DLD1 (cell line): ENCODE measurements around the gene SMCP.

ENCODE experiments used
- in situ Hi-C: cut with HindIII; loops from 2 replicates; pipeline ENCODE4 v1.10.0; 2017; ENCODE audit warnings: low sequenced_read_pairs

The SMCP gene

GRCh38 chr1:152878042-152878441 lies at the start of gene SMCP:
TSS of gene SMCP (plus strand) at chr1:152878322. CDS start at chr1:152884423, 6,101 bp downstream.
- in situ Hi-C loops = no loop called here

DNA sequence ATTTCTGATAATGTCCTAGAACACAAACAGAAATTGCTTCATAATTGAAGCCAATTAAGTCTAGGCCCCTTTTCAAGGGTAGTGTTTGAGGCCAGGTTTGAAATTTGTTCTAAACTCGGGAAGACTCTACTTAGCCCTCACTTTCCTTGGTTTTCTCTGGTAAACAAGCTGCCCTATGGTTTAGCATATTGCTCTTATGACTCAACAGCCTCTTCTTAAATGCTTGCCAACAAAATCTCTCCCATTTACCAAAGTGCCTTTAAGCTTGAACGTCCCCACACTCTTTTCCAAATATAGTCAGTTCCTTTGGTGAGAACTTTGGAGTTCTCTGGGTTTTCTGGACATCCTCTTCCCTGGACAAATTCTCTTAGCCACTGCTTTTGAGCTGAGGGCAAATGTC lies 41.3 kb upstream of the SMCP start:
- in situ Hi-C loops = no loop called here

DNA sequence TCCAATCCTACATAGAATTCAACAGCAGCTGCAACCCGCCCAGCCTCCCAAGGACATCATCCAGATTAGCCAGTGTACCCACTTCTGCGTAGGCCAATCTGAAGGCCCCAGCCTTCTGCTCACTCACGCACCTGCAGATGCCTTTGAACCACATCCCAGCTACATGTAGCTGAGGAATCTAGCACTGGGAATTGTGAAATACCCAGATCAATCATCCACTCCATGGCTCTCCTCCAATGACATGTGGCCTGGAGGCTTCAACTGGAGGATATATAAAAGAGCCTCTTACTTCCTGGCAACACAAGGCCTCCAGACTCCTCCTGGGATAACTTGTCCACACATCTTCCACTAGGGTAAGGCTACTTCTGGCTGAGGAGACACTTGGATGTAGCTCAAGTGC lies 35.6 kb upstream of the SMCP start, which contains the start of gene LCE6A:
TSS of gene LCE6A (plus strand) at position 301 of the 400 bp plus-strand sequence. CDS start 665 bp downstream, outside the sequence.
- in situ Hi-C loops = no loop called here

- in situ Hi-C loops = no loop called here
Observed at GRCh38 chr1:152855661-152856060, 22.5 kb upstream of the SMCP start.

GRCh38 chr1:152858062-152858461 lies 20.1 kb upstream of the SMCP start:
- in situ Hi-C loops = no loop called here

DNA sequence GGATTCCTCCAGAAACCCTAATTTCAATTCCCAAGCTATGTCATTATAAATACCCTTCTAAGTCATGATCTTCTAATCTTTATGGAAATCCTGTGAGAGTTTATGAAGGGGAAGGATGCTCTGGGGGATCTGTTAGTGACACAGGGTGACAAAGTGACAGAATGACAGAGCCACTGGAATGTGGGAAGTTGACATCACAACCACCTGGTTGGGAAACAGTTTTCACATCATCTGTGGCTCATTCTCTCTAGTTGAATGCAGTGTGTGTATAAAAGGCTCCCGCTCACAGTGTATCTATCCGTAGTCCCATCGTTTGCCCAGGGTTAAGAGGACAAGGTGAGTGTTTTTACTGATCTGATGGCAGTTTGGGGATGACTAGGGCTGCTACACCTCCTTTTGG lies 18.4 kb upstream of the SMCP start, which contains the start of gene LCE7A:
TSS of gene LCE7A (plus strand) at position 301 of the 400 bp plus-strand sequence. CDS start 702 bp downstream, outside the sequence.
- in situ Hi-C loops = no loop called here

DNA sequence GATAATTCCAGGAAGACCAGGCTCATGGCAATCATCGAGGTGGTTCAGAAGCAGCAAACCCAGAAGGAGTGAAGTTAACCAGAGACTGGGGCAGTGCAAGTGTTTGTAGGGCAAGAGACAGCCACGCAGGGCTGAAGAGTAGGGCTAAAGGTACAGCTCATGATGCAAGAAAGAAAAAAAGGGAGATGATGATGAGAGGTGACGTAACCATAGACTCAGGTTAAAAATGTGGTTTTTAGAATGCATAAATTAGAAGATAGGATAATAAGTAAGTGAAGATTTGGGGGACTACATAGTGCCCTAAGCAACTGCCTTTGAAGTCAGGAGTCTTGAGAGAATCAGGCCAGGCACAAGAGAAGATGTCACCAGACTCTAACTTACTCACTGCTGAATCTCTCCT lies 18.0 kb upstream of the SMCP start:
- in situ Hi-C loops = no loop called here

DNA sequence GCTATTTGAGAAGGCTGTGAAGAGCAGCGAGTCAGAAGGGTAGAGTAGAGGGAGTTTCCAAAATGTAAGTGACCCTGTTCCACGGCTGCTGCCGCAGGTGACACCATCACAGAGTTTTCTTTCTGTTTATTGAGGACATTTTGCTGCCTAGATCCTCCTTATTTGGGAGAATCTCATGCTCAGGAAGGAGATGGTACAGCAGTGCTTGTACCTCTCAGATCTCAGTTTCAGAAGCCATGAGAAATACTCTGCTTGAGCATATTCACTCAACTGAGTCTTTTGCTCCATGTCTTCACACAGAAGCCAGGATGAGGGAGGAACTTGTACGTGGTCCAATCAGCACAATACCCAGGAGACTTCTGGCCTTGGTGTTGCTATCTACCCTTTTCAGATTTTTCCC lies 16.7 kb upstream of the SMCP start:
- in situ Hi-C loops = no loop called here

DNA sequence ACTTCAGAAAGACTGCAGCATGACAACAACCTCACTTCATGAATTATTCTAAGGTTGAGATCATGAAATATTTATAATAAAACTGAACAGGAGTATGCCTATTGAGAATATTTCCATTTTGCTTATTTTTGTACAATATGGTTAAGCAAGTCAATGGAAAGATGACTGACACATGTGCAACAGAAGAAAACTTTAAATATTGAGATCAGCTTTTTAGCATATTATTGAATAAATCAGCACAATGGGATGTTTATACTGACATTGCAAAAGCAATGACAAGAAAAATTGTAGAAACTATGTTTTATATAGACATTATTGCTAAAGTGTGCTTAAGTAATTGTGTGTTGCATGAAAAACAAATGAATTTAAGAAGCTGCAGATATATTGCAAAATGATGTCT lies 13.7 kb upstream of the SMCP start:
- in situ Hi-C loops = no loop called here

- in situ Hi-C loops = no loop called here
Observed at GRCh38 chr1:152866321-152866720, 11.8 kb upstream of the SMCP start.

- in situ Hi-C loops = no loop called here
Observed at GRCh38 chr1:152869808-152870419, 8.2 kb upstream of the SMCP start.

GRCh38 chr1:152870831-152871730 lies 7.0 kb upstream of the SMCP start:
- in situ Hi-C loops = no loop called here

- in situ Hi-C loops = no loop called here
Observed at GRCh38 chr1:152871731-152872126, 6.4 kb upstream of the SMCP start.

DNA sequence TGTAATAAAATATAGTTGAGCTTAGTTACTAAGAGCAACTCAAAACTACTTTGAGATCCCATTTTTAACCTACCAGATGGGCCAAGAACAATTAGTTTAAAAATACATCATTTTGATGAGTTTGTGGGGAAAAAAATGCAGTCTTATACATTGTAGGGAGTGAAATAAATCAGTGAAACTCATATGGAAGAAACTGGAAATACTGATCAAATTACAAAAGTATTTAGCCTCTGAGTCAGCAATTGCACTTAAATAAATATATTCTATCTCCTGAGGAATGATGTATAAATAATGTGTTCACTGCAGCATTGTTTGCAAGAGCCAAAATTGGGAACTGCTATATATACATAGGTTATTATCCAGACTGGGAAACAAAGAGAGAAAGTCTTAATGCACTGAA lies 4.6 kb upstream of the SMCP start:
- in situ Hi-C loops = no loop called here

DNA sequence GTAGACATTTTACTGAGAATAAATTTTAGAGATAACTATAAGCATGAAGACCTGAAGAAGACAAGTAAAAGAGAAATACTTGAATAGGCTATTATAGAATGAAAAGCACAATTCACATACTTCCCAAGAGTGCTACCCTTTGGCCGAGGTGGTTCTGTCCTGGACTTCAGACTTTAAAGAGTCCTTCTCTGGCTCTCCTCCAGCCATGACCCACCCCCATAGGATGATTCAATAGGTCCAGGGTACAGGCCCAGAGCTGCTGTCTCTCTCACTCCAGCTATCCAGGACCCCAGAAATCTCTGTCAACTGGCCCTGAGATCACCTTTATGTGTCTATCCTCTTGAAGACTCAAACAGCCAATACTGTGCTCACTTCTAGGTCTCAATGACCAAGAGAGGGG lies 1.3 kb upstream of the SMCP start:
- in situ Hi-C loops = no loop called here

GRCh38 chr1:152879559-152880198 lies 1.6 kb downstream of the SMCP start:
- in situ Hi-C loops = no loop called here

DNA sequence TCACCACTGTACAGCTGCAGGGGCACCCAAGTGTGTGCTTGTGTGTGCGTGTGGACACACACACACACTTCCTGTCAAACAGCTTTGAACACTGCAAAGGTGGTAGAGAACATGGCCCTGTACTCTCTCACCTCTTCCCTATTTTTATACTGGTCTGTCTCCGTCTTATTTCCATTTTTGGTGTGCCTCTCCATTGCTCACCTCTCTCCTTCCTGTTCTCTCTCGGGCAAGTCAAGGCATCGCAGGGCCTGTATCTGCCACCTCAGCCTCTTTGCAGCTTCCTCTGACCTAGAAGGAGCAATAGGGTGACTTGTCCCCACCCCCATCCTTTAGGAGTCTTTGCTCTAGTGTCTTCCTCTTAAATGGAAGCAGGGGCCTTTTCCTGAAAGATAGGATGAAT lies 2.2 kb downstream of the SMCP start:
- in situ Hi-C loops = no loop called here

DNA sequence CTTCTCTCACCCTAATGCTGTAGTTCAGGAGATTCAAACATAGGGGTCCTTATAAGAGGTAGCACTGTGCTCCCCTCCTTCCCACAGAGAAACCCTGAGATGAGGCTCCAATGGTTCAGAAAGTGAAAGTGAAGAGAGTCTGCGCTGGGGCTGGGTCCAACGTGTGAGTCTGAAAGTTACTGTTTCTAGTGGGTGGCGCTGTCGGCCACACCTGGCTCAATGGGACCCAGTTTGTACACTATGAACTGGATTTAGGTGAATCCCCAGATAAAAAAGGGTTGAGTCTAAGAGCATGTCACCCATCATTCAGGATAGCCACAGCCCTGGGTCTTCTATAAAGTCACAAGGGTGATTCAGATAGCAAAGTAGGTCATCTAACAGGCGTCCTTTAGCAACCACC lies 2.8 kb downstream of the SMCP start:
- in situ Hi-C loops = no loop called here

GRCh38 chr1:152884085-152884484 lies 6.0 kb downstream of the SMCP start:
- in situ Hi-C loops = no loop called here

GRCh38 chr1:152884506-152884905 lies 6.4 kb downstream of the SMCP start:
- in situ Hi-C loops = no loop called here

- in situ Hi-C loops = no loop called here
Observed at GRCh38 chr1:152884966-152885624, 7.0 kb downstream of the SMCP start.
